ENCODE measurements around the gene CD44. TPM values are rescaled to one million over a fixed set of nuclear protein-coding genes. Genes with fewer than 3 reads are reported as not detected.

Gene CD44
- total RNA-seq, 1 experiment from 2014 or later = 61.4 TPM

- no peak for DNase-seq
- Mint-ChIP-seq H3K9me3 (ENCODE audit: unreplicated experiment) (no peaks in the 10 kb centered on the region), H3K4me3 (ENCODE audit: unreplicated experiment) (no peak overlapping the region), H3K27me3 (ENCODE audit: insufficient read depth, unreplicated experiment) (no peaks in the 10 kb centered on the region), H3K4me1 (ENCODE audit: low read depth, unreplicated experiment) (no peaks in the 10 kb centered on the region), H3K36me3 (ENCODE audit: insufficient read depth, unreplicated experiment) (no peaks in the 10 kb centered on the region), H3K27ac (ENCODE audit: unreplicated experiment) (no peak overlapping the region)
- no peak for TF ChIP-seq CTCF (IDR thresholded peaks at IDR 0.05; ENCODE audit: insufficient read depth in 1 of 2, low read depth in 1 of 2, low read length in 1 of 2, severe bottlenecking in 1 of 2, unreplicated experiment in 1 of 2)
- no peak overlapping the region for H3K4me3 ChIP-seq (ENCODE audit: low read depth, low read length)
- POLR2A ChIA-PET = no interaction called here
- BruUV-seq (replicated peaks) = no TSS peak
- H3K4me1 ChIP-seq = no peaks in the 10 kb centered on the region
- no peaks in the 10 kb centered on the region for H3K36me3 ChIP-seq (ENCODE audit: control insufficient read depth, insufficient read depth, low read length)
- H3K27me3 ChIP-seq (replicated peaks; ENCODE audit: control insufficient read depth, insufficient read depth, low read length) = no peaks in the 10 kb centered on the region
- intact Hi-C loops (cut with micrococcal nuclease; ENCODE audit: unreplicated experiment) = no loop called here
- H3K9me3 ChIP-seq = no peaks in the 10 kb centered on the region
- CTCF ChIA-PET = no interaction called here
Measured at GRCh38 chr11:35231076-35231860, 92.3 kb downstream of the CD44 start.

GRCh38 chr11:35232891-35233330, 93.9 kb downstream of the CD44 start:
- Histone ChIP-seq H3K36me3 (ENCODE audit: control insufficient read depth, insufficient read depth, low read length) (no peaks in the 10 kb centered on the region), H3K4me3 (ENCODE audit: low read depth, low read length) (no peak overlapping the region), H3K27me3 (replicated peaks; ENCODE audit: control insufficient read depth, insufficient read depth, low read length) (no peaks in the 10 kb centered on the region), H3K4me1 (peaks cover 3% of the 10 kb centered on the region; the same call in 1 of the 2 replicates), H3K9me3 (no peaks in the 10 kb centered on the region)
- H3K9me3 Mint-ChIP-seq (ENCODE audit: unreplicated experiment) = no peaks in the 10 kb centered on the region
- intact Hi-C loops (cut with micrococcal nuclease; ENCODE audit: unreplicated experiment) = no loop called here
- no peak overlapping the region for H3K4me3 Mint-ChIP-seq (ENCODE audit: unreplicated experiment)
- BruUV-seq (replicated peaks) = no TSS peak
- no peak for TF ChIP-seq CTCF (IDR thresholded peaks at IDR 0.05; ENCODE audit: insufficient read depth in 1 of 2, low read depth in 1 of 2, low read length in 1 of 2, severe bottlenecking in 1 of 2, unreplicated experiment in 1 of 2)
- ChIA-PET POLR2A (no interaction called here), CTCF (interaction anchor here (0.6 kb wide), 1 partner anchor 200 kb away, joined by 3 read pairs; no protein-coding TSS in a partner anchor)
- H3K27ac Mint-ChIP-seq (ENCODE audit: unreplicated experiment) = no peak overlapping the region
- DNase-seq = no peak
- H3K4me1 Mint-ChIP-seq (ENCODE audit: low read depth, unreplicated experiment) = peaks cover 5% of the 10 kb centered on the region
- H3K27me3 Mint-ChIP-seq (ENCODE audit: insufficient read depth, unreplicated experiment) = no peaks in the 10 kb centered on the region
- H3K36me3 Mint-ChIP-seq (ENCODE audit: insufficient read depth, unreplicated experiment) = no peaks in the 10 kb centered on the region

- no peak for DNase-seq
- no TSS peak for BruUV-seq (replicated peaks)
- no peaks in the 10 kb centered on the region for H3K9me3 Mint-ChIP-seq (ENCODE audit: unreplicated experiment)
- H3K27me3 ChIP-seq (replicated peaks; ENCODE audit: control insufficient read depth, insufficient read depth, low read length) = no peaks in the 10 kb centered on the region
- peaks cover 4% of the 10 kb centered on the region; the same call in 1 of the 2 replicates for H3K4me1 ChIP-seq
- CTCF ChIA-PET = no interaction called here
- no peaks in the 10 kb centered on the region for H3K9me3 ChIP-seq
- H3K36me3 Mint-ChIP-seq (ENCODE audit: insufficient read depth, unreplicated experiment) = no peaks in the 10 kb centered on the region
- intact Hi-C loops (cut with micrococcal nuclease; ENCODE audit: unreplicated experiment) = no loop called here
- no peak for TF ChIP-seq CTCF (IDR thresholded peaks at IDR 0.05; ENCODE audit: insufficient read depth in 1 of 2, low read depth in 1 of 2, low read length in 1 of 2, severe bottlenecking in 1 of 2, unreplicated experiment in 1 of 2)
- POLR2A ChIA-PET = no interaction called here
- H3K27me3 Mint-ChIP-seq (ENCODE audit: insufficient read depth, unreplicated experiment) = no peaks in the 10 kb centered on the region
- peaks cover 8% of the 10 kb centered on the region for H3K4me1 Mint-ChIP-seq (ENCODE audit: low read depth, unreplicated experiment)
- no peak overlapping the region for H3K4me3 Mint-ChIP-seq (ENCODE audit: unreplicated experiment)
- H3K36me3 ChIP-seq (ENCODE audit: control insufficient read depth, insufficient read depth, low read length) = no peaks in the 10 kb centered on the region
- no peak overlapping the region for H3K27ac Mint-ChIP-seq (ENCODE audit: unreplicated experiment)
- H3K4me3 ChIP-seq (ENCODE audit: low read depth, low read length) = no peak overlapping the region
Measured at GRCh38 chr11:35233518-35233917, 94.5 kb downstream of the CD44 start.

Data from Caco-2 (cell line).